ENCODE measurements around the gene LIN7B. TPM values are rescaled to one million over a fixed set of nuclear protein-coding genes. Genes with fewer than 3 reads are reported as not detected.

The LIN7B gene
- total and polyA plus RNA-seq, 2 of the 13 experiments (the other 11 are each of a cell fraction or from before 2014, with no cell fraction given), result 5.3 to 7.6 TPM

DNA sequence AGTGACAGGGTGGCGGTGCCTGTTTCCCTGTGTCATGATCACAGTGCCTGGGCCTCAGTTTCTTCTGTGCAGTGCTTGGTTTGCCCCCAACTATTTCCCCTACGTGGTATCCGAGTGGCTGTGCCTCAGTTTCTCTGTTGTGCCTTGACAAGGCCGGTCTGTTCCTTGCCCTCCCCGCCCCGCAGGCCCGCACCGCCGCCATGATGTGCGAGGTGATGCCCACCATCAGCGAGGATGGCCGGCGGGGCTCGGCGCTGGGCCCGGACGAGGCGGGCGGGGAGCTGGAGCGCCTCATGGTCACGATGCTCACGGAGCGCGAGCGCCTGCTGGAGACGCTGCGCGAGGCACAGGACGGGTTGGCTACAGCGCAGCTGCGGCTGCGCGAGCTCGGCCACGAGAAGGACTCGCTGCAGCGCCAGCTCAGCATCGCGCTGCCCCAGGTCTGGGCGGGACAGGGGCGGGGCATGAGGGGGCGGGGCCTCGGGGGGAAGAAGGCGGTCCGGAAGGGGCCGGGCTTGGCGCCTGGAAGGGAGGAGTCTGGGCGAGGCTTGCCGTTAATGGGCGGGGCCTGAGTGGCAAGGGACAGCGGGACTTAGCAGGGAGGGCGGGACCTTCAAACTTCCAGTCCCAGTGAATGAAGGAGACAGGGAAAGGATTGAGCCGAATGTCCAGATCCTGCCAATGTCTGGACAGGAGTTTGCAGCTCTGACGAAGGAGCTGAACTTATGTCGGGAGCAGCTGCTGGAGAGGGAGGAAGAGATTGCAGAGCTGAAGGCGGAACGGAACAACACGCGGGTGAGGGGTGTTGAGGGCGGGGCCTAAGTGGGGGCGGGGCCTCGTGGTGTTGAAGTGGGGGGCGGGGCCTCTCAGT lies 13.7 kb downstream of the LIN7B start (continued):
- TF ChIP-seq NR2F1 (CRISPR knock-in tag; IDR thresholded peaks at IDR 0.05) (no peak), TCF12 (IDR thresholded peaks at IDR 0.05) (no peak), TCF12 (CRISPR knock-in tag; IDR thresholded peaks at IDR 0.05) (peak; percentile 66; the same call in 1 of the 2 replicates), SOX13 (IDR thresholded peaks at IDR 0.05) (no peak; the same call in 1 of the 2 replicates), SOX13 (CRISPR knock-in tag; conservative IDR thresholded peaks at IDR 0.05 in 1 of 2, IDR thresholded peaks at IDR 0.05 in 1 of 2) (peak in 1 of 2 experiments; percentile 63; a peak in 1 of 4 replicates), KLF13 (CRISPR knock-in tag; IDR thresholded peaks at IDR 0.05) (peak; percentile 98), ZNF432 (CRISPR knock-in tag; IDR thresholded peaks at IDR 0.05; ENCODE audit: borderline replicate concordance) (no peak), ZNF747 (CRISPR knock-in tag; IDR thresholded peaks at IDR 0.05; ENCODE audit: borderline replicate concordance) (peak; percentile 96), ZNF768 (CRISPR knock-in tag; IDR thresholded peaks at IDR 0.05) (peak; percentile 88), FOXA3 (CRISPR knock-in tag; IDR thresholded peaks at IDR 0.05) (peak; percentile 67; the same call in 1 of the 2 replicates), CBX1 (IDR thresholded peaks at IDR 0.05; ENCODE audit: low read depth) (peak; percentile 82), MXI1 (IDR thresholded peaks at IDR 0.05; ENCODE audit: borderline replicate concordance, low read depth, low read length) (peak; percentile 86; the same call in 2 of the 3 replicates), MBNL3 (CRISPR knock-in tag; conservative IDR thresholded peaks at IDR 0.05) (no peak), CENPX (CRISPR knock-in tag; IDR thresholded peaks at IDR 0.05) (no peak), ISL2 (CRISPR knock-in tag; IDR thresholded peaks at IDR 0.05) (peak; percentile 68)
- TF ChIP-seq, protein P1, sequence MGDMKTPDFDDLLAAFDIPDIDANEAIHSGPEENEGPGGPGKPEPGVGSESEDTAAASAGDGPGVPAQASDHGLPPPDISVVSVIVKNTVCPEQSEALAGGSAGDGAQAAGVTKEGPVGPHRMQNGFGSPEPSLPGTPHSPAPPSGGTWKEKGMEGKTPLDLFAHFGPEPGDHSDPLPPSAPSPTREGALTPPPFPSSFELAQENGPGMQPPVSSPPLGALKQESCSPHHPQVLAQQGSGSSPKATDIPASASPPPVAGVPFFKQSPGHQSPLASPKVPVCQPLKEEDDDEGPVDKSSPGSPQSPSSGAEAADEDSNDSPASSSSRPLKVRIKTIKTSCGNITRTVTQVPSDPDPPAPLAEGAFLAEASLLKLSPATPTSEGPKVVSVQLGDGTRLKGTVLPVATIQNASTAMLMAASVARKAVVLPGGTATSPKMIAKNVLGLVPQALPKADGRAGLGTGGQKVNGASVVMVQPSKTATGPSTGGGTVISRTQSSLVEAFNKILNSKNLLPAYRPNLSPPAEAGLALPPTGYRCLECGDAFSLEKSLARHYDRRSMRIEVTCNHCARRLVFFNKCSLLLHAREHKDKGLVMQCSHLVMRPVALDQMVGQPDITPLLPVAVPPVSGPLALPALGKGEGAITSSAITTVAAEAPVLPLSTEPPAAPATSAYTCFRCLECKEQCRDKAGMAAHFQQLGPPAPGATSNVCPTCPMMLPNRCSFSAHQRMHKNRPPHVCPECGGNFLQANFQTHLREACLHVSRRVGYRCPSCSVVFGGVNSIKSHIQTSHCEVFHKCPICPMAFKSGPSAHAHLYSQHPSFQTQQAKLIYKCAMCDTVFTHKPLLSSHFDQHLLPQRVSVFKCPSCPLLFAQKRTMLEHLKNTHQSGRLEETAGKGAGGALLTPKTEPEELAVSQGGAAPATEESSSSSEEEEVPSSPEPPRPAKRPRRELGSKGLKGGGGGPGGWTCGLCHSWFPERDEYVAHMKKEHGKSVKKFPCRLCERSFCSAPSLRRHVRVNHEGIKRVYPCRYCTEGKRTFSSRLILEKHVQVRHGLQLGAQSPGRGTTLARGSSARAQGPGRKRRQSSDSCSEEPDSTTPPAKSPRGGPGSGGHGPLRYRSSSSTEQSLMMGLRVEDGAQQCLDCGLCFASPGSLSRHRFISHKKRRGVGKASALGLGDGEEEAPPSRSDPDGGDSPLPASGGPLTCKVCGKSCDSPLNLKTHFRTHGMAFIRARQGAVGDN (CRISPR knock-in tag; IDR thresholded peaks at IDR 0.05), result peak; percentile 100
- TF ChIP-seq, protein P2, sequence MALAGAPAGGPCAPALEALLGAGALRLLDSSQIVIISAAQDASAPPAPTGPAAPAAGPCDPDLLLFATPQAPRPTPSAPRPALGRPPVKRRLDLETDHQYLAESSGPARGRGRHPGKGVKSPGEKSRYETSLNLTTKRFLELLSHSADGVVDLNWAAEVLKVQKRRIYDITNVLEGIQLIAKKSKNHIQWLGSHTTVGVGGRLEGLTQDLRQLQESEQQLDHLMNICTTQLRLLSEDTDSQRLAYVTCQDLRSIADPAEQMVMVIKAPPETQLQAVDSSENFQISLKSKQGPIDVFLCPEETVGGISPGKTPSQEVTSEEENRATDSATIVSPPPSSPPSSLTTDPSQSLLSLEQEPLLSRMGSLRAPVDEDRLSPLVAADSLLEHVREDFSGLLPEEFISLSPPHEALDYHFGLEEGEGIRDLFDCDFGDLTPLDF (CRISPR knock-in tag; IDR thresholded peaks at IDR 0.05), result peak; percentile 87
- TF ChIP-seq, protein P3, sequence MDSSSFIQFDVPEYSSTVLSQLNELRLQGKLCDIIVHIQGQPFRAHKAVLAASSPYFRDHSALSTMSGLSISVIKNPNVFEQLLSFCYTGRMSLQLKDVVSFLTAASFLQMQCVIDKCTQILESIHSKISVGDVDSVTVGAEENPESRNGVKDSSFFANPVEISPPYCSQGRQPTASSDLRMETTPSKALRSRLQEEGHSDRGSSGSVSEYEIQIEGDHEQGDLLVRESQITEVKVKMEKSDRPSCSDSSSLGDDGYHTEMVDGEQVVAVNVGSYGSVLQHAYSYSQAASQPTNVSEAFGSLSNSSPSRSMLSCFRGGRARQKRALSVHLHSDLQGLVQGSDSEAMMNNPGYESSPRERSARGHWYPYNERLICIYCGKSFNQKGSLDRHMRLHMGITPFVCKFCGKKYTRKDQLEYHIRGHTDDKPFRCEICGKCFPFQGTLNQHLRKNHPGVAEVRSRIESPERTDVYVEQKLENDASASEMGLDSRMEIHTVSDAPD (CRISPR knock-in tag; IDR thresholded peaks at IDR 0.05), result peak; percentile 95; the same call in 1 of the 2 replicates

Measured in HepG2 (cell line).